Measurements from ENCODE around the gene BTBD9.

DNA sequence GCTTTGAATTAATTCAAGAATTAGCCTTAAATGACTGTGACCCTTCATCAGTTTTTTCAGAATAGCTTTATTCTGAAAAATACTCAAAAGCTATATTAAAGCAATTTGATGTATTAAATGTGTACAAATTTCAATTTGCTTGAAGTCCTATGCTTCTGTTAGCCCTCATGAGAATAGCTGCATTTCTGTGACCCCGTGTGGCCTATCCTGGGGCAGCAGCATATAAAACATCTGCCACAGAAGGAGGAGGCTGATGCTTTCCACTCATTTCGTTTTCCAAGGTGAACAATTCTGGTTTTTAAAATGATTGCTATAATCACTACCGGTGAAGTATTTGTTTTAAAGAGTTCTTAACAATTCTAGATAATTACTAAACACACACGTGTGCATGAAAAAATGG, 360.3 kb downstream of the BTBD9 start:
- TF ChIP-seq, protein P1, sequence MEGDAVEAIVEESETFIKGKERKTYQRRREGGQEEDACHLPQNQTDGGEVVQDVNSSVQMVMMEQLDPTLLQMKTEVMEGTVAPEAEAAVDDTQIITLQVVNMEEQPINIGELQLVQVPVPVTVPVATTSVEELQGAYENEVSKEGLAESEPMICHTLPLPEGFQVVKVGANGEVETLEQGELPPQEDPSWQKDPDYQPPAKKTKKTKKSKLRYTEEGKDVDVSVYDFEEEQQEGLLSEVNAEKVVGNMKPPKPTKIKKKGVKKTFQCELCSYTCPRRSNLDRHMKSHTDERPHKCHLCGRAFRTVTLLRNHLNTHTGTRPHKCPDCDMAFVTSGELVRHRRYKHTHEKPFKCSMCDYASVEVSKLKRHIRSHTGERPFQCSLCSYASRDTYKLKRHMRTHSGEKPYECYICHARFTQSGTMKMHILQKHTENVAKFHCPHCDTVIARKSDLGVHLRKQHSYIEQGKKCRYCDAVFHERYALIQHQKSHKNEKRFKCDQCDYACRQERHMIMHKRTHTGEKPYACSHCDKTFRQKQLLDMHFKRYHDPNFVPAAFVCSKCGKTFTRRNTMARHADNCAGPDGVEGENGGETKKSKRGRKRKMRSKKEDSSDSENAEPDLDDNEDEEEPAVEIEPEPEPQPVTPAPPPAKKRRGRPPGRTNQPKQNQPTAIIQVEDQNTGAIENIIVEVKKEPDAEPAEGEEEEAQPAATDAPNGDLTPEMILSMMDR (conservative IDR thresholded peaks at IDR 0.05; ENCODE audit: low read depth, low read length) = peak; percentile 47
- no peak for TF ChIP-seq EZH2phosphoT487 (IDR thresholded peaks at IDR 0.05; ENCODE audit: borderline replicate concordance, low read length)

Data from PC-3 (cell line).